CD4-positive, alpha-beta T cell treated with Interleukin-6 at 100 ng/mL for 8 hours (primary cell): ENCODE measurements around the gene CCBE1.

Source experiments
- DNase-seq: peaks from one replicate; pipeline ENCODE4 v3.0.0-alpha.2; 2020; ENCODE audit warnings: mixed read lengths, low spot score

The CCBE1 gene

DNA sequence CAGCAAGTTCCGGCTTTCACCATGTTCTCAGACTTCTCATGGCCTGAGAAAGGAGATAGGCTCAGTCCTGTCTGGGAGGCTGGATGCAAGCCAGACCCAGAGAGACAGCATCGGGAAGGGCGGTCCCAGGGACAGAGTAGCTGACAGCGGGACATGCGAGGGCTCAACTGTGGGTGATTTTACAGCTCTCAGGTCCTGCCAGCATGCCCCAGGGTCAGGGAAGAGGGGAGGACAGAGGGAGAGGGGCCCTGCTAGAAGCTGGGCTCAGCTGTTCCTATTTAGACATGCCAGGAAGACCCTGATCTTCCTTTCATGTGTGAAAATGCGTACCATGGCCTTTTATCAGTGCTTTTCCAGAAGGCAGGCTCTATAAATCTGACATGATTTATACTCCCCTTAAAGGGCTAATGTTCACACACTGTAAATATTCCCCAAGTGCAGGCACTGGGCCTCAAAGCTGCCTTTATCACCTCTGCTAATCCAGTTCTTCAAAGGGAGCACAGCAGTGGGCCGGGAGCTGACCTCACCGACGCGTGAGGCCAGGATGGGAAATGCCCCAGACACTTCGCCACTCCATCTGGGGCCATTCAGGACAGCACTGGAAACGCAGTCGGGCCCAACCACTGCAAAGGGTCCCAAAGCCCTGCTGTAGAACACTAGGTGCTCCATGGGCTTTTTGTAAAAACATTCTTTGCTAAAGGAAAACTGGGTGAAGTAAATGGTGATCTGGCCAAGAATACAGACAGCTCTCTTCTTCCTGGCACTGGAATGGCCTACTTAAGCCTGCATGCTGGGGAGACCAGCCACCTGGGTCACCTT is 242.1 kb downstream of the CCBE1 start:
- no peak for DNase-seq

DNA sequence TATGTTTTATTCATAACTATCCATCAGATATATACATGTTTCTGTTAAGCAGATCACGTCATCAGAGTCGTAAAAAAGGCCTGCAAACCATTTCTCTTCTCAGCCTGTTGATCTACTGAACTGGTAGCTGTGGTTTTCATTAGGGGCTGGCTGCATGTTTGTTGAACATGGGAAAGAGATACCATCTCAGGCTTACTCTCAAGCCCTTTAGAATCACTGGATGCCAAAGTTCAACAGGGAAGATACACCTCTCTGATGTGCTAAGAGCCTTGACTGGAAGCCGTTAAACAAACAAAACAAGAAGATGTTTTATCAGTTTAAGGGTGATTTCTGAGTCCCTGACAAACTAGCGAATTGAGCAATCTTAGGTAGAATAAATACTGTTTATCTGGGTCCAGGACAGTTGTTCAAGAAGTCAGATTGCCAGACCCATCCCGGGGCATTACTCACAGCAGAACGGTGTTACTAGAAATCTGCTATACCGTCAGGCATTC is 243.7 kb downstream of the CCBE1 start:
- DNase-seq, result no peak

DNA sequence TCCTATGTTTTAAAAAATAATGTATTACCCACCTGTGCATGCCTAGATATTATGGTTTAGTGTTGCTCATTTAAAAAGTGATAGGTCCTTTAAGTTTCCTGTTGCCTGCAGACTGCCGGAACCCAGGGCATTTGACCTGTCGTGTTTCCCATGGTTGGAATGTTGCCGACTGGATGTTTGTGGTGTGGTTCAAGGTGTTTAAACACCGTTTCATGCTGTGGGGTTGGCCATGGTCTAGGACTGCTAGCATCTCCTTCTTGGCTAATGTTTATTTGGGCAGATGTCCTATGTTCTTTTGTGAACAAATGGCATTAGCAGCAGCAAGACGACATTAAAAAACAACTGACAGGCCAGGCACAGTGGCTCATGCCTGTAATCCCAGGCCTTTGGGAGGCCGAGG is 245.3 kb downstream of the CCBE1 start:
- no peak for DNase-seq

DNA sequence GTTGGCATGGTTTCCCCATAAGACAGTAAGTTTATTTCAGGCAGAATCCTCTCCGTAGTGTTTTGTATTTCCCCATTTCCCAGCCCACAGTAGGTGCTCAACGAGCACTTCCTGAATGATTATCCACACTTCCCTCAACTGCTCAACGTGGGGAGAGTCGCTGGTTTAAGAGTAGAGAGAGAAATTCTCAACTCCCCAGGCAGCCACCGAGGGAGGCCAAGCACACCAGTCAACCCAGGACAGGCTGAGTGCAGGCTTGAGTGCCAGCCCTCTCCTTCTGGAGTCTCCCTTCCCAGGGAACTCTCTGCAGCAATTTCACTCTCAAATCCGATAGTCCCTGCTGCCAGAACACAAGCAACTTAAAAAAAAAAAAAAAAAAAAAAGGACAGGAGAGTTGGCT is 246.2 kb downstream of the CCBE1 start:
- no peak for DNase-seq

DNA sequence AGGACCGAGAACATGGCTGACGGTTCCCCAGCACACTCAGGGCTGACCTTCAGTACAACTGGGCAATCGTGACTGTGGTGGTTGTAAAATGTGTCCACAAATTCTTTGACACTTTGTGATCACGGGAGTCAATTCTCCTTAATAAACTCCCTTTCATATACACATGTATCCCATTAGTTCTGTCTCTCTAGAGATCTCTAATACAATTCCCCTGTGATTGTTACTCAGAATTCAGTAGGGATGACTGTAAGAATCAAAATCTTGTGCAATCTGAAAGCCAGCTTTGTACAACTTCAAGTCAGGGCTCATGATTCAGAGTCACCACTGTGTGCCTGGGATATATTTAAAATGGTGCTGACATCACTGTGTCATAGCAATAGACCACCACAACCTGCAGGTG is 248.7 kb downstream of the CCBE1 start:
- no peak for DNase-seq

DNA sequence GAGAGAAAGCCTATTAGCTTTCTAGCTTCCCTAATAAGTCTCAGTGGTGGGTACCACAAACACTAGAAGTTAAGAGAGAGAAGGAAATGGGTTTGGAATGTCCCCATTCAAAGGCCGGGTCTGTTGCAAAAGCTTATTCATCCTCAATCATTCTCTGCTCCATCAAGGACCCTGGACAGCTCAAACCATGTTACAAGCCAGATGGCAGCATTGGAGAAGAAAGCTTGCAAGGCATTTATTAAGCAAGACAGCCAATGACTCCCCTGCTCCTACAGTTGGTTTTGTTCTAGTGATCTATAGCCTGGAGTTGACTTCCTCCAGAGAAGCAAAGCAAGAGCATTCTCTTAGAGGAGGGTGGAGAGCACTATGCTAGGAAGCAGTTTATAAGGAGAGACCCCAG is 251.2 kb downstream of the CCBE1 start:
- no peak for DNase-seq

DNA sequence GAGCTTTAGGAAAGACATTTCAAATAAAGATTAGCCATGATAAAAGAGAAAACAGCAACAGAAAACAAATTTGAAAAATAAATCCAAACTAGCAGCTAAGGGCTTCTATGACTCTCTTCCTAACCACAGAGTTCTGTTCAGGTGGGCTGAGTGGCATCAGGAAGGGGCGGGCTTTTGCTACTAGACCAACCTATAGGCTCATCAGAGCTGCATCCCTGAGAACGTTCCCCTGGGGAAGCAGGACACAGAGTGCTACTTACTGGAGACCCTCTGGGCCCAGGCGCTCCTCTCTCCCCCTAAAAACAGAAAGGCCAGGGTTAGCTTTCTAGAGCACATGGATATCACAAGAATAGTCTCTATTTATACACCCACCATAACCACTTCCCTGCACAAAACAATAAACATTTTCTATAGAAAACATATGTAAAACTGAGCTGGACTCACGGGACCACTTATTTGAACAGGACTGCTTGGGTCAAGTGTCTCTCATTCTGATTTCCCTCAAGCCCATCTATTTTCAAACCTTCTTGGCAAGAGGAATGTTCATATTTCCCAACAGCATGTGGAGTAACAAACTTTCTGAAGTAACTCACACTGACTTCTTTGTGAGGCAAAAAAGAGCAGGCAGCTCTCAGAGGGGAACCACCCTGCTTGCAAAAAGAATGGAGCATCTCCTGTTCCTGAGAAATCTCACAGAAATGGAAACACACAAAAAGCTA is 259.2 kb downstream of the CCBE1 start:
- DNase-seq, result no peak

DNA sequence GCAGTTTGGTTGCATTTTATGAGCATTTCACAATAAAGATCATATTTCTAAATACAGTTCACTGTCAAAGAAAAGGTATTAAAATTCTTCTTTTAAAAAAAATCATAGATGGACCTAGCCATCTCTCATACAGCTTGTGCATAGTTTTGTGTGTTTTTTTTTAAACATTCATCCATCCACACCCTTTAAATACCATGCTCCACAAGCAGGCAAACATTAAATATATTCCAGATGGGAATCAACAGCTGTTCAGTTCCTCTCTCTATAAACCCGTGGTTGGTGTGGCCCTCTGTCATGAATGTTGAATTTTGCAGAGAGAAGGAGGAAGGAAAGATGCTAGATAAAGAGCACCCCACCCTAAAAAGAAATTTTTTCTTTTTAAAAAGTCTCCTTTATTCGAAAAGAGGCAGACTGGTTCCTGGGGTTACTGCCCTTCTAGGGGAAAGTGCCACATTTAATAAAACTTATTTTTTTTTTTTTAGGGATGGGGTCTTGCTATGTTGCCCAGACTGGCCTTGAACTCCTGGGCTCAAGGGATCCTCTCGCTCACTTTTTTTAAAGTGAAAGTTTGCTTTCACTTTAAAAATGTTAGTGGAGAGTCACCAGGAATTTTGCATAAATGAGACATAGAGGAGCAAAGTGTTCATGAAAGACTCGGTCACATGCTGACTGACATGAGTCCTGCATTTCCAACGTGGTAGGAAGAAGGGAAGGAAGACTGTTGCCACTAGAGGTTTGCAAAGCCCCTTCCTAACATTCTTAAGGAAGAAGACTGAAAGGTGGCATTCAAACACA is 264.2 kb downstream of the CCBE1 start:
- no peak for DNase-seq

DNA sequence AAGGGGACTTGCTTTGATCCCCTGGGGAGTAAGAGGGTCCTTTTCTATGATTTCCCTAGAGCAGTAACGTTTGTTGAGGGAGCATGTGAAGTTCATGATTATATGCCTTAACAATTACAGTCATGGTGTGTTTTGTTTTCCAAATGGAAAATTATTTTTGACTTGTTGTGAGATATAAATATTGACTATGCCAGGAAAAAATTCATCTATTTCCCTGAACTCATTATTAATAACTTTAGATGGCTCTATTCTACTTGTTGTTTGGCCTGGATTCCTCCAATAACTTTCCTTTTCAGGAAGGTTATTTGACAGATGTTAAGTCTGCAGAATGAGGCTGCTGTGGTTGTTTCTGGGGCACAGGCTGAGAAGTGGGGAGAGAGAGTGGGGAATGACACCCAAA is 266.1 kb downstream of the CCBE1 start:
- DNase-seq, result no peak

DNA sequence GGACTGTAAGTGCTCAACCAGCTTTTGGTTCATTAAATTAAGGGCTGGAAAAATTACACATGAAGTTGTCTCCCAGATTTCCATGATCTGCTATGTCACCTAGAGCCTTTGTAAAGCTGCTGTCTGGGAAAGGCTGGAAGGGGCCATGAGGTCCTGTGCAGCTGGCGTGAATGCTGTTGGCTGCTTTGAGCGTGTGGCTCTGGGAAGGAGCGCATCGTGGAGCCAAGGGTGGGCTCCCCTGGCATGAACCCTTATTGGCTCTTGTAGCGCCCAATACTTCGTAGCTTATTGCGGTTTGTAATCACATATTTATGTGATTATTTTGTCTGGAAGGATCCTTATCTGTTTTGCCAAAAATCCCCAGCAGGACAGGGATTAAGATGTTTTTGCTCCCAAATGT is 267.6 kb downstream of the CCBE1 start:
- no peak for DNase-seq

DNA sequence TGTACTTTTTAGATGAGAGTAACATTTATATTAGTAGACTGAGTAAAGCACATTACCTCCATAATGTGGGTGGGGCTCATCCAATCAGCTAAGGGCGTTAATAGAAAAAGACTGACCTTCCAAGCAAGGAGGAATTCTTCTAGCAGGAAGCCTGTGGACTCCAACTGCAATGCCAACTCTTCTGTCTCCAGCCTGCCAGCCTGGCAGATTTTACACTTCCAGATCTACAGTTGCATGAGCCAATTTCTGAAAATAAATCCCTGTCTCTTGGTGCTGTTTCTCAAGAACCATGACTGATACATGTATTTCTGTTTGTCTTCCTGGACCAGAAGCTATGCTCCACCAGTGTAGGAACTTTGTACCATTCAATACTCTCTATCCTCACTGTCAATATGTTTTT is 269.2 kb downstream of the CCBE1 start:
- DNase-seq, result no peak

DNA sequence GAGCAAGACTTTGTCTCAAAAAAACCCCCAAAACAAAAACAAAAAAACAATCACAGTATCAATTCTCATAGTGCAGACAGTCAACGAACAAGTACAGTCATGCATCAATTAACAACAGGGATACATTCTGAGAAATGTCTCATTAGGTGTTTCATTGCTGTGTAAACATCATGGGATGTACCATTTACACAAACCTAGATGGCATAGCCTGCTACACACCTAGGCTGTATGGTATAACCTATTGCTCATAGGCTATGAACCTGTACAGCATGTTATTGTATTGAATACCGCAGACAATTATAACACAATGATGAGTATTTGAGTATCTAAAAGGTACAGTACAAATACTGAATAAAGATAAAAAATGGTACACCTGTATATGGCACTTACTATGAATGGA is 270.4 kb downstream of the CCBE1 start:
- no peak for DNase-seq

DNA sequence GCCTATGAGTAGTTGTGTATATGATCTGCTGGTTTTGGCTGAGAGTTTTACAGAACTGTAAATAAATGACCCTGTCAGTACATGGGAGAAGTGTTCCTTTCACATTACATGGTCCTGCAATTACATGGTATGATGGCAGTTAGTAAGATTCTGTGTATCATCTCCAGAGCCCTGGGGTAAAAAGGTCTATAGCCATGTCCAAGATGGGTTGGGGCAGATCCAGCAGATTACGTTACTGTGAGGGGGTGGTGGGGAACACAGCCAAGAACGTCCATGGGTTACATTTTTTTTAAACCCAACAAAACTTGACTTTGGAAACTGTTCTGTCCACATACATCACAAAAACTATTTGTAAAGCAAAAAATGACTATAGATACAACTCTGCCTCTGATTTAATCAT is 274.0 kb downstream of the CCBE1 start:
- no peak for DNase-seq

DNA sequence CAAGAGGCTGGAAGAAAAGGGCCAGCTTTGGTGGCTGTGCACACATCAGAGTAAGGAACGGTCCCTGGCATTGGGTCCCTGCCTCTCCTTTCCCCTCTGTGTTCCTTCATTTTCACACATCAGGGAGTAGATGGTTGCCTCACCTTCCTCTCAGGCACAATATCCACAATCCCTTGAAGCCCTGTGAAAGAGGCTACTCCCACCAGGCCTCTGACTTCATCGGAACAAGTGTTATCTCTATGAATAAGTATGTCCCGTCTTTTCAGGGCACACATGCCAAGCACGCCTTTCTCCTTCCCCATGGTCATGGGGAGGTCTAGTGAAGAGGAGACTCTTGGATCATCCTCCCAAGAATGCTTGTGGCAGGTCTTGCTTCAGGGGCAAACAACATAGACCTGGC is 277.0 kb downstream of the CCBE1 start:
- DNase-seq, result no peak

DNA sequence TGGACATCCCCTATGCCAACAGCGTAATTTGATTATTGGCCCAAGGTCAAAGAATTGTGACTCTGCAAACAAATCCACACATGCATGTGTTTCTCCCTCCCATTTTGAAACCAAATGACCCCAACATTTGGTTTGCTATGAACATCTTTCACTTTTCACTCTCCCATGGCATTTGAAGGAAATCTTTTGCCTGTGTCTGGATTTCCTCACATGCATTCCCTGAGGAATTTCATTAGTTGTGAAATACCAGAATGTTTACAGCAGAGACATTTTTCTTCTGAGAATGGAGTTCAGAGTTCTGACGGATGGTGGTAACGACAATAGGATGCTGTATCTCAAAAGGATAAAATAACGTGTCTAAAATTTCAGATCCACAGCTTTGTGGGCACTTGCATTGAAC is 277.8 kb downstream of the CCBE1 start:
- DNase-seq, result no peak

DNA sequence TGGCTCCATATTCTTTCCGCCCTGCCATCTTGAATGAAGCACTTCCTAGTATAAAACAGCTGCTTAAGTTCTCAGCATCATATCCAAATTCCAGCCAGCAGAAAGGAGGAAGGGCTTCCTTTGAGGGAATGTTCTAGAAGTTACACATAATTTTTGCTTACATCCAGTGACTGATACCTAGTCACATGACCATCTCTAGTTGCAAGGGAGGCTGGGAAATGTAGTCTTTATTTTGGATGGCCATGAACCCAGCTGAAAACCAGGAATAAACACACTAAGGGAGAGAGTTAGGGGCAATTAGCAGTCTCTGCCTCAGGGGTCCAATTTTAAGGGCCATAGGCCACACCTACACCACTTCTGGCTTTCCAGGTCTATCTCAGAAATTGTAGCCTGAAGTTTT is 280.4 kb downstream of the CCBE1 start:
- no peak for DNase-seq

DNA sequence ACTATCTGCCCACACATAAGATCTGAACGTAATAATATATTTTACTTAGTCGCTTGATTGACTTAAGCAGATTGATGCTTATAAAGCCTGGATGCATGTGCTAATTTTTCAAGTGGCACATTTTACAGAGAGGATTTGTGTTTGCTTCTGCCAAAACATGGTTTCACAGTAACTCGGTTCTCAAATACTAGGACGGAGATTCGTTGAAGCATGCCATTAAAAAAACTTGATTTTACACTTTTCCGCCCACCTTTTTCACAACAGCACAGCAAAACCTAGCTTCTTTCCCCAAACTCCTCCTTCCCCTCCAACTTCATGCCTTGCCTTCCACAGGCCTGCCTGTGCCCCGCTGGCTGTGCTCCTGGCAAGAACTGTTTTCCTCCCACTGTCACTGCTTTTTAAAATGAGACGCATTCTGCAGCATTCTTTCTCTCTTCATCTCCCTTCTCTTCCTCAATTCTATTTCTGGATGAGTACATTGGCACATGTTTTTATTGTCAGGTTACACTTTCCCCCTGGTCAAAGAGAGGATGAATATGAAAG is 283.0 kb downstream of the CCBE1 start:
- no peak for DNase-seq

DNA sequence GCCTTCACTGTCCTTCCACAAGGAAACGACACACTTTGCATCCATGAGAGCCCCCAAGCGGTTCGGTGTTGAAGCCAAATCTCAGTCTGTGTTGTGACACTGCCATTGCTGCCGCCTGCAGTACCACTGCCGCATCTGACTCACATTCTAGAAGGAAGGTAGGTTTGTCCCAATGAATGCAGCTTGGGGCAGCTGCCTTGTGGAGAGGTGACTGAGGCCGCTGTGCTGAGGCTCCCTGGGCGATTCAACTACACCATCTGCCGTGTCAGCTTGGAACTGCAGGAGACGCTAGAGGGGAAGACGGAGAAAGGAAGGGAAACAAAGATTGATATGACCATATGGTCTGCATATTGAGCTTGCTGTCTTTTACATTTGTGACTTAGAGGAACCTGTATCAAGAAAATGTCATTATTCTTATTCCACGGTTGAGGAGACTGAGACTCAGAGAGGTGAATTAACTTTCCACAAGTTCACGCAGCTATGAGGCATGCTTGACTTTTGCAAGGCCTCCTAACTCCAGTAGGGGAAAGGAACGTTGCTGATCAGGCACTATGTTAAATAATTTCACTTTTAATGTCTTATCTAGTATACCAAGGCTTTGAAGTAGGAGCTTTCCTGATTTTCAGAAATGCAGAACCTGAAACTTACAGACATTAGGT is 294.7 kb downstream of the CCBE1 start:
- DNase-seq, result peak; percentile 57

DNA sequence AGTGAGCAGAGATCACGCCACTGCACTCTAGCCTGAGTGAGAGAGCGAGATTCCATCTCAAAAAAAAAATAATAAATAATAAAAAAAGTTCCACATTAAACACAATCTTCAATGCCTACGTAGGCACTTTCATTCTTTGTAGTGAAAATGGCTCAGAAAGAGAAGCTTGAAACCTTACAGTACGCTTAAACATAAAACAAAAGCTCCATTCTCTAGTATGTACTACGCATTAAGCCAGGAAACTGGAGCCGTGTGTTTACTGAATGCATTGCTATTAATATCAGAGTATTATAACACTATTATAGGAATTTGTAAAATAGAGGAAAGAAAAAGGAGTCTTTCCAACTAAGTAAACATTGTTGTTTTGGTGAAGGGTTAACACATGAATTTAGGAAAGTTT is 296.8 kb downstream of the CCBE1 start:
- no peak for DNase-seq

DNA sequence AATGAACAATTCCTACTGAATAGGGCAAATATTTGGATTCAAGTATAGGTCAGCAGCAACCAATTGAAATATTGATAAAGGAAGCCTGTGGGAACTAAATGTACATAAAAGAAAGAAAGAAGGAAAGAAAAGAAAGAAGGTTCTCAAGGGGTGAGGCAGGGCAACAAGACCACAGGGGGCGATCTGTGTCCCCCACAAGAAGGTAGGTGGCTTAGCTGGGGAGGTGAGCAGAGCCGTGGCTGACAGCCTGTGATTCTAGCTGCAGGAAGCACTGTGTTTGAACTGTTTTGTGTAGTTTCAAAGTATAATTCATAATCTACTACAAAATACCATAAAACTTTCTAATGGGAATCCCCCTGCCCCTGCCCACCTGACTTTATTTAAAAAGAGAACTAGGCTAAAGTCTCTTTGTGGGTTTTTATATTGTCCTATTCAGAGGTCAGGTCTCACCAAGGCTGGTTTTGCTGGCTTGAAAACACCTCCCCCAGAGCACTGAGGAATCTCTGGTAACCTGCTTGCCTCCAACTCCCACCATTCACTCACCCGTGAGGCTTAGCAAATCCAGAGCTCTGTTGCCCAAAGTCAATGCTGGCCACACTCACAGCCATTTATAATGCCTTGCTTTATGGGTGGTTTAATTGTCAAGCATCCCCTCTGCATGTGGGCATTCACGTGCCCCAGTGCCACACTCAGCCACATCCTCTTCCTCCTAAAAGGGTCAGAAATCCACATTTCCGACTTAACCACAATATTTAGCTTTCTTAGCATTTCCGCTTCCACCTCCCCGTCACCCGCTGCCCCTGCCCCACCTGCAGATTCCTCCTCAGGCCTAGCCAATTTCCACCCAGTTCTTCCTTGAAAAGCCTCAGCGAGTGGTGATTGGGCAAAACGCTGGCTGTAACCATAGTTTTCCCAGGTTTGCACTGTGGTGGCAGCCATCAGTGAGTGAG is 301.7 kb downstream of the CCBE1 start:
- no peak for DNase-seq

DNA sequence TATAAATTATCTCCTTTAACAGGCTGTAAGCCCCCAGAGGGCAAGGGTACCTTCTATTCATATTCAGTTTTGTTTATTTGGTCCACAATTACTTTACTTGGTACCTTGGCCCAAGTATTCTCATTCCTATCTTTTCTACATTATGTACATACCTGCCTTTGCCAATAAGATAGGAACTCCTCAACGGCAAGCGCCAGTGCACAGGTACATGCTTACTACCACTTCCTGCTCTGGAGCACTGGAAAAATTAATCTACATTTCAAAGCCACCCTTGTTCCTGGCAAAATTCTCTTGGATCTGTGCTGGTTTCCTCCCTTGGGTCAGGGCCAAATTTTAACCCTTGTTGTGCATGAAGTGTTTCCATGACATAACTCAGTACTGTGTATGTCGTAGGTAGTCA is 303.8 kb downstream of the CCBE1 start:
- DNase-seq, result no peak
